H1 (cell line): ENCODE results near the gene MAOB. TPM values are rescaled to one million over a fixed set of nuclear protein-coding genes. Genes with fewer than 3 reads are reported as not detected.

Source experiments
- ASH2L ChIP-seq: fragments of 200-600, 300-600 bp; sonication (generic); IDR thresholded peaks from one replicate; pipeline ENCODE4 v1.7.1; 2017; ENCODE audit warnings: low read length
- KDM1A ChIP-seq: fragments of 200-600, 300-600 bp; sonication (generic); IDR thresholded peaks from 2 replicates; pipeline ENCODE4 v1.7.1; 2016; ENCODE audit warnings: mild to moderate bottlenecking, low read length, borderline replicate concordance
- KDM4A ChIP-seq: IDR thresholded peaks from one replicate; pipeline ENCODE4 v1.7.1; 2012; ENCODE audit warnings: low read depth, mild to moderate bottlenecking, moderate library complexity, low read length, inconsistent platforms; ENCODE audit not compliant: severe bottlenecking
- POU5F1 ChIP-seq: IDR thresholded peaks from 2 replicates; pipeline ENCODE4 v1.6.1; 2011; ENCODE audit warnings: low read depth, mild to moderate bottlenecking, low read length, moderate library complexity
- RFX5 ChIP-seq: IDR thresholded peaks from 2 replicates; pipeline ENCODE4 v1.6.1; 2011; ENCODE audit warnings: low read depth, low read length, improper control_type of control experiment, borderline replicate concordance
- polyA plus RNA-seq, 7 experiments: library from polyadenylated mRNA; depleted of rRNA in 3 of 7; stranded (reverse) in 5 of 7; unstranded in 2 of 7; fragments of >200 nt in 5 of 7; fragments of 200-250 nt in 2 of 7; gene quantifications; 1 replicate in 5 of 7; 2 replicates in 1 of 7; 4 replicates in 1 of 7; pipeline versions ENCODE4 v1.2.1 to v1.2.3, GENCODE V29; 2011 to 2013; ENCODE audit warnings: missing spikeins in 2 of 7, mixed read lengths in 2 of 7
- total RNA-seq: library from RNA; stranded (reverse); fragmentation: NEBNext Ultra II Directional; extraction: Animal tissue kit (Norgen Biotek cat#: 25700); gene quantifications from 2 replicates; pipeline ENCODE4 v1.2.1, GENCODE V29; 2021
- TF ChIP-seq, protein P1 (sequence below): fragments of 300-600 bp; sonication (generic); IDR thresholded peaks from 2 replicates; pipeline ENCODE4 v1.7.1; 2012; ENCODE audit warnings: low read length, moderate library complexity, mild to moderate bottlenecking, inconsistent platforms; ENCODE audit not compliant: insufficient replicate concordance

Gene MAOB
- total and polyA plus RNA-seq, 2 of the 8 experiments (the other 6 are each of a cell fraction or from before 2014, with no cell fraction given) = 0.73 to 1.1 TPM

DNA sequence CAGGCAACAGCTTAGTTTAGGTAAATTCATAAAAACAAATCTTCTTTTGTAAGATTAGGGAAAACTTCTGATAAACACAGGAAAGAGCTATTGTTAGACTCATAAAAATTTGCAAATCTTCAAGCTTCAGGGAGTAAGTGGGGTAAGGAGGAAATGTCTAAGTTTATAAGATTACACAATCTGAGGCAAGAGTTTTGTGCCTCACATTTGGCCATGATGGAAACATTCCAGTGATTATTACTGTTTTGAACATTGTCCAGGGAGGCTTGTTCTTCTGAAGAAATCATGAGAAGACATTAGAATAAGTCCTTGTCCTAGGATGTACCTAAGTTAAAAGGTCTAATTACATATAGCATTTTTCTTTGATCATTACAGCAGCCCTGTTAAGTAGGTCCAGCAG is 72.8 kb downstream of the MAOB start (continued):
- TF ChIP-seq, protein P1, sequence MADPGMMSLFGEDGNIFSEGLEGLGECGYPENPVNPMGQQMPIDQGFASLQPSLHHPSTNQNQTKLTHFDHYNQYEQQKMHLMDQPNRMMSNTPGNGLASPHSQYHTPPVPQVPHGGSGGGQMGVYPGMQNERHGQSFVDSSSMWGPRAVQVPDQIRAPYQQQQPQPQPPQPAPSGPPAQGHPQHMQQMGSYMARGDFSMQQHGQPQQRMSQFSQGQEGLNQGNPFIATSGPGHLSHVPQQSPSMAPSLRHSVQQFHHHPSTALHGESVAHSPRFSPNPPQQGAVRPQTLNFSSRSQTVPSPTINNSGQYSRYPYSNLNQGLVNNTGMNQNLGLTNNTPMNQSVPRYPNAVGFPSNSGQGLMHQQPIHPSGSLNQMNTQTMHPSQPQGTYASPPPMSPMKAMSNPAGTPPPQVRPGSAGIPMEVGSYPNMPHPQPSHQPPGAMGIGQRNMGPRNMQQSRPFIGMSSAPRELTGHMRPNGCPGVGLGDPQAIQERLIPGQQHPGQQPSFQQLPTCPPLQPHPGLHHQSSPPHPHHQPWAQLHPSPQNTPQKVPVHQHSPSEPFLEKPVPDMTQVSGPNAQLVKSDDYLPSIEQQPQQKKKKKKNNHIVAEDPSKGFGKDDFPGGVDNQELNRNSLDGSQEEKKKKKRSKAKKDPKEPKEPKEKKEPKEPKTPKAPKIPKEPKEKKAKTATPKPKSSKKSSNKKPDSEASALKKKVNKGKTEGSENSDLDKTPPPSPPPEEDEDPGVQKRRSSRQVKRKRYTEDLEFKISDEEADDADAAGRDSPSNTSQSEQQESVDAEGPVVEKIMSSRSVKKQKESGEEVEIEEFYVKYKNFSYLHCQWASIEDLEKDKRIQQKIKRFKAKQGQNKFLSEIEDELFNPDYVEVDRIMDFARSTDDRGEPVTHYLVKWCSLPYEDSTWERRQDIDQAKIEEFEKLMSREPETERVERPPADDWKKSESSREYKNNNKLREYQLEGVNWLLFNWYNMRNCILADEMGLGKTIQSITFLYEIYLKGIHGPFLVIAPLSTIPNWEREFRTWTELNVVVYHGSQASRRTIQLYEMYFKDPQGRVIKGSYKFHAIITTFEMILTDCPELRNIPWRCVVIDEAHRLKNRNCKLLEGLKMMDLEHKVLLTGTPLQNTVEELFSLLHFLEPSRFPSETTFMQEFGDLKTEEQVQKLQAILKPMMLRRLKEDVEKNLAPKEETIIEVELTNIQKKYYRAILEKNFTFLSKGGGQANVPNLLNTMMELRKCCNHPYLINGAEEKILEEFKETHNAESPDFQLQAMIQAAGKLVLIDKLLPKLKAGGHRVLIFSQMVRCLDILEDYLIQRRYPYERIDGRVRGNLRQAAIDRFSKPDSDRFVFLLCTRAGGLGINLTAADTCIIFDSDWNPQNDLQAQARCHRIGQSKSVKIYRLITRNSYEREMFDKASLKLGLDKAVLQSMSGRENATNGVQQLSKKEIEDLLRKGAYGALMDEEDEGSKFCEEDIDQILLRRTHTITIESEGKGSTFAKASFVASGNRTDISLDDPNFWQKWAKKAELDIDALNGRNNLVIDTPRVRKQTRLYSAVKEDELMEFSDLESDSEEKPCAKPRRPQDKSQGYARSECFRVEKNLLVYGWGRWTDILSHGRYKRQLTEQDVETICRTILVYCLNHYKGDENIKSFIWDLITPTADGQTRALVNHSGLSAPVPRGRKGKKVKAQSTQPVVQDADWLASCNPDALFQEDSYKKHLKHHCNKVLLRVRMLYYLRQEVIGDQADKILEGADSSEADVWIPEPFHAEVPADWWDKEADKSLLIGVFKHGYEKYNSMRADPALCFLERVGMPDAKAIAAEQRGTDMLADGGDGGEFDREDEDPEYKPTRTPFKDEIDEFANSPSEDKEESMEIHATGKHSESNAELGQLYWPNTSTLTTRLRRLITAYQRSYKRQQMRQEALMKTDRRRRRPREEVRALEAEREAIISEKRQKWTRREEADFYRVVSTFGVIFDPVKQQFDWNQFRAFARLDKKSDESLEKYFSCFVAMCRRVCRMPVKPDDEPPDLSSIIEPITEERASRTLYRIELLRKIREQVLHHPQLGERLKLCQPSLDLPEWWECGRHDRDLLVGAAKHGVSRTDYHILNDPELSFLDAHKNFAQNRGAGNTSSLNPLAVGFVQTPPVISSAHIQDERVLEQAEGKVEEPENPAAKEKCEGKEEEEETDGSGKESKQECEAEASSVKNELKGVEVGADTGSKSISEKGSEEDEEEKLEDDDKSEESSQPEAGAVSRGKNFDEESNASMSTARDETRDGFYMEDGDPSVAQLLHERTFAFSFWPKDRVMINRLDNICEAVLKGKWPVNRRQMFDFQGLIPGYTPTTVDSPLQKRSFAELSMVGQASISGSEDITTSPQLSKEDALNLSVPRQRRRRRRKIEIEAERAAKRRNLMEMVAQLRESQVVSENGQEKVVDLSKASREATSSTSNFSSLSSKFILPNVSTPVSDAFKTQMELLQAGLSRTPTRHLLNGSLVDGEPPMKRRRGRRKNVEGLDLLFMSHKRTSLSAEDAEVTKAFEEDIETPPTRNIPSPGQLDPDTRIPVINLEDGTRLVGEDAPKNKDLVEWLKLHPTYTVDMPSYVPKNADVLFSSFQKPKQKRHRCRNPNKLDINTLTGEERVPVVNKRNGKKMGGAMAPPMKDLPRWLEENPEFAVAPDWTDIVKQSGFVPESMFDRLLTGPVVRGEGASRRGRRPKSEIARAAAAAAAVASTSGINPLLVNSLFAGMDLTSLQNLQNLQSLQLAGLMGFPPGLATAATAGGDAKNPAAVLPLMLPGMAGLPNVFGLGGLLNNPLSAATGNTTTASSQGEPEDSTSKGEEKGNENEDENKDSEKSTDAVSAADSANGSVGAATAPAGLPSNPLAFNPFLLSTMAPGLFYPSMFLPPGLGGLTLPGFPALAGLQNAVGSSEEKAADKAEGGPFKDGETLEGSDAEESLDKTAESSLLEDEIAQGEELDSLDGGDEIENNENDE = no peak
- TF ChIP-seq KDM1A (no peak), RFX5 (no peak), ASH2L (no peak), POU5F1 (no peak), KDM4A (no peak)
